Ramos (cell line): ENCODE data around the gene XK.

Experiments used
- in situ Hi-C: fragments of 300-500 bp; cut with MboI; formaldehyde crosslinking; loops from one replicate; pipeline ENCODE4 v1.14.3; 2022; ENCODE audit warnings: low sequenced_read_pairs; ENCODE audit not compliant: unreplicated experiment

Gene XK

DNA sequence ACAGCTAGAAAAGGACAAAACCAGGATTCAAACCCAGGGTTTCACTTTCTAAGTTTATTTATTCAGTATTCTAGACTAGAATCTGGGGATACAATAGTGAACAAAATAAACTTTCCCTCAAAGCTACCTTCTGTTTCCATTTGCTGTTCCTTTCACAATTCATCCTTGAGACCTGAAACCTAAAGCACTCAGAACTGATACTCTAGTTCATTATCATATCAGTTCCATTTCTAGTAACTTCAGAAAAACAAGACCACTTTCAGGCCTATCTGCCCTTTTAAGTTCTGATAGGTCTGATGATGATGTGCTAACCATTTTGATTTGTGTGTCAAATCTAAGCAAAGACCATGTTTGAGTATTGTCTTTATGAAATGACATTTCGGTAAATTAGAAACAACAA is 7.8 kb upstream of the XK start:
- in situ Hi-C loops = no loop called here

GRCh38 chrX:37678574-37678973 is 7.0 kb upstream of the XK start:
- in situ Hi-C loops = no loop called here

DNA sequence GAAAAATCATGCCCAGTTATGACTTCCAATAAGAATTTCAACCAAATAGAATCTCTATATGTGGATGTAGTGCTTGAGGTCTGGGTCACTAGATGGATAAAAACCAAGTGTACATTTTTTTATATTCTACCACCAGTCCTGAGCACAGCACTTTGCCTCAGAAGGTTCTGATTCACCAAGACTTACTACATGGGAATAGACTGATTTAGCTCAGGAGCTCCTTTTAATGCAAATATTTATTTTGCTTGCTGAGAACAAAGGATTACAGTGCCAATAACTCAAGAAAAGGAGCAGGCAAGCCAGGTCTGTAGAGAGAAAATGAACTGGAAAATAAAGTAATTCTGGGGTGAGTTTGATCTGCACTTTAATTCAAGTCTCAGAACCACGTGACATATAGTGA is 6.4 kb upstream of the XK start:
- in situ Hi-C loops = no loop called here

DNA sequence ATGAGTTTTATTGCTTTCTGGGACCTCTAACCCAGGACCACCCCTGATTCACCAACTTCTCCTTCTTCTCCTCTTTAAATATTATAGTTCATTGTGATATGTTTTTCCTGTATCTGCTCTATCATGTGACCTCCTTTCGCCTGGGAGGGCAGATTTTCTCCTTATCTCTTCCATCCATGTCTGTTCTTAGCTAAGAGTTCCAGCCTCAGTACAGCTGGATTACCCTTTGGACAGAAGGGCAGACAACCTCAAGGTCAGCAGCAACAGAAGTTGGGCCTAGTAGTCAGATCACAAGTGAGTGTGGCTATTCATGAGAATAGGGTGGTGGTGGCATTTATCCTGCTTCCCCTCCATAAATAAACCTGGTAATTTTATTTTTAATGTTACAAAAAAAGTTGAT is 5.7 kb upstream of the XK start:
- in situ Hi-C loops = no loop called here

- in situ Hi-C loops = no loop called here
These were observed 1.2 kb upstream of the XK start for GRCh38 chrX:37684426-37684825.

- in situ Hi-C loops = no loop called here
These were observed 618 bp upstream of the XK start for GRCh38 chrX:37684973-37685372.

GRCh38 chrX:37686369-37686995 is 891 bp downstream of the XK start:
- in situ Hi-C loops = no loop called here

DNA sequence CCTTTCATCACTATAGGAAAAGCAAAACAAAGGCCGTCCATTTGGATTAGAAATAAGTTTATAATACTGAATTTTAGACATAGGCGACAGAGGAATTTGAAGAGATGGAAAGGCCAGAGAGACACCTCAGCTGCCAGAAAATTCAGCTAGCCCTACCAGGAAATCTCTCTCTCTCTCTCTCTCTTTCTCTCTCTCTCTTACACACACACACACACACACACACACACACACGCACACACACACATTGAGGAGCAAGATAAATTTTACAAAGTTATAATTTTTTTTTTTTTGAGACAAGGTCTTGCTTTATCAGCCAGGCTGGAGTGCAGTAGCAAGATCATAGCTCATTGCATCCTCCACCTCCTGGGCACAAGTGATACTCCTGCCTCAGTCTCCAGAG is 1.4 kb downstream of the XK start:
- in situ Hi-C loops = no loop called here

DNA sequence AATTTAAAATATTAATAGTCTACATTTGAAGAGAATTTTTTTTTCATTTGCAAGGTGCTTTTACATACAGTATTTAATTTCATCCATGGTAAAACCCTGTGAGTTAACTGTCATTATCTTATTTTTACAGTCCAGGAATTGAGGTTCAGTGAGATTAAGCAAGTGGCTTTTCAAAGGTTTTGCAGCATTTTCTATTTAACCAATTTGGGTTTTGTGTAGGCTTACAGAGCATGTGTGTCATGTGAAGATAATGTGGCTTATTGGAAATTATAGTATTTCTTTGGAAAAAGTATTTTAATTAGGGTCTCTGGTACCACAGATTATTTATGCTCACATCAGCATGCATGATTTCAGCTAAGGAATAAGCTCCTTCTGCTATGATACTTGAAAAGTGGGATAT is 4.5 kb downstream of the XK start:
- in situ Hi-C loops = no loop called here

DNA sequence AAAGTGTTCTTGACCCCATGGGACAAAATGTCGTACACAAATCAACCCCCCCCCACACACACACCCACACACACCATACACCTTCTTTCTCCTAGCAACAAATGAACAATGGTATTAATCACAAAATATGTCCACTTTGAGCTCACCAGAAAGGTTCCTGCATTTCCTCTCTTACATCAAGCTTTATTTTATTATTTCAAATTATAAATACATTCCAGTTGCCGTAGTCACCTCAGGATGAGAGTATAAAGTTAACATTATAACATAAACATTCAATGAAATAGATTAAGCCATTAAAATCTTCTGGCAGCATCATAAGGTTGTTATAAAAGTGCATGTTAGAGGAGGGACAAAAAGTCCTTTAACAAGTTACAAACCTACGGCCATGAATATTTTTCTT is 7.3 kb downstream of the XK start:
- in situ Hi-C loops = no loop called here

DNA sequence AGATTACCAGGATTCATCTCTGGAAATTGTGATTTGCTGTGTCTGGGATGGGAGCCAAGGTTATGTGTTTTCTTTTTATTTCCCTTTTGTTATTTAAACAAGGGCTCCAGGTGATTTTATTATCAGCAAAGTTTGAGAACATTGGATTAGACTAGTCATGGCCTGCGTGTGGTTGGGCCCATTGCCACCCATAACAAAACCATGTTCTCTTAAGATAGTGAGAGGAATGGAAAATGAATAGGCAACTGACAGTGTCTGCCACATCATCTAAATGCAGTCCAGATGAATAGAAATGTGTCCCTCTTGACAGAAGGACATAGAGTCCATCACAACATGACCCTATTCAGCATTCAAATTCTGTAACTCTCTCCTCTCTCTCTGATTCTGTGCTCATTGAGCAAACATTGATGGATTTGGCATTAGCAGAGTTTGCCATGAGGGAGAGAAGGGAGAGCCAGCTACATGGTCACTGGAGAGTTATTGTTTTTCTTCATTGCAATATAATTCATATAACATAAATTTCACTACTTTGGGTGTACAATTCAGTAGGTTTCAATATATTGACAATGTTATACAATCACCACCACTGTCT is 11.7 kb downstream of the XK start:
- in situ Hi-C loops = no loop called here

DNA sequence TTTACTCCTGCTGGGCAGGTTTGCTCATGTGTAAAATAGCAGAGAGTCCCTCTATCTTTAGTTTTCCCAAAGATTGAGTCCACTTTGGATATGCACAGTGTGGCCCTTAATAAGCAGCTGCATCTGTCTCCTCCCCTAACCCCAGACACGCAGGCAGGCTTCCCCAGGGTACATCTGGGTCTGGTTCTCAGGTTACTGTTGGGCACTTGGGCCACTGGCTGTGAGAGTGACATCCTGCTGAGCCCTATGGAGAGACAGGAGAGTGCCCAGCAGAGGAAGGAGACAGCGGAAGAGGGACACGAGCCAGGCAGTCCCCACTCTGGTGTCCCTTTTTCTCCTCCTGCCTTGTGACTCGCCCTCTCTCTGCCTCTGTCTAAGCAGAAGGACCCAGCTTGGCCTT is 16.0 kb downstream of the XK start:
- in situ Hi-C loops = no loop called here

DNA sequence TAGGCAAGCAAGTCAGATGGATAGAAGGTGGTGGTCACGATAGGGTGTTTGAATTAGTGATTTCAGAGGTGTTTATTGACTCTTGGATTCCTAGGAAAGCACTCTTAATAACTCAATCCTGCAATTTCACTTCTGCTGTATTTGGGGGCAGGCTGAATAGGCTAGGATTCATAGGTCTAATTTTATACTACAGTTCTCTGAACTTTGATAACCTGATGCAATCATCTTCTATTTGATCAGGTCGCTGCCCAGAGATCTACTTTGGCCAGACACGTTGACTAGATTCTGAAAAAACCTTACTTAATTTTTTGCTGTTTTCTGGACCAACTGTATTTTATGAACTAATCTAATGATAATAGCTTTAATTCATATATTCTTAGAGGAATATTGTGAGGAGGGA is 26.4 kb downstream of the XK start:
- in situ Hi-C loops = no loop called here

DNA sequence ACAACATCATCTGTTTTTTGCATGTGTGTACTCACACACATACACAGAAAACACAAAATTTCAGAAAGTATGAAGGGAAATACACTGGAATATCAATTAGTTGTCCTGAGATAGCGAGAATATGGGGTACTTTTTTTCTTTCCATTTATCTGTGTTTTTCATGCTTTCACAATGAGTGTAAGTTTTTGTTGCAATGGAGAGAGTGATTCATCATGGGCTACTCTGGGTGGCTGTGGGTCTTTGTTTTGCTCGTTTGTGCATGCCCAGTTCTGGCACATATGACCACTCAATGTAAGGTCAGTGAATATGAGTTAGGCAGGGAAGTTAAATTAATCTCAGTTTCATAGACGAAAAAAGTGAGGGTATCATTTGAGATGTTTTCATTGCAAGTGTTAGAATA is 26.9 kb downstream of the XK start:
- in situ Hi-C loops = no loop called here

GRCh38 chrX:37714479-37714878 is 28.9 kb downstream of the XK start:
- in situ Hi-C loops = no loop called here

DNA sequence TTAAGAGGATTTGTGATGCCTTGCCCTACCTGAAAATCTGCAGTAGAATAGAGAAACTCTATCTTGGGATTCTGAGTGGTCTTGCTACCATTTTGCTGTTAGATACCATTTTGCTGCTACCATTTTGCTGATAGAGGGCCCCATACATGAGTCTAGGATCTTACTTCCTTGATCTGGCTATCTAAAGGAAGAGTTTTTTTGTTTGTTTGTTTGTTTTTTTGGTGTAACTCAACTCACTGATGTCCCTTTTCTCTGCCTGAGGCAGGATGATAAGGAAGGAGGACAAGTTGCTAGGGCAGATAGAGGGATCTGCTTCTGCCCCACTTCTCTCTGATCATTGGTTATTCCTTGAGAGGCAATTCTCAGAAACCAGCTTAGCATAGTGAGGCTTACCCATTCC is 31.0 kb downstream of the XK start:
- in situ Hi-C loops = no loop called here

DNA sequence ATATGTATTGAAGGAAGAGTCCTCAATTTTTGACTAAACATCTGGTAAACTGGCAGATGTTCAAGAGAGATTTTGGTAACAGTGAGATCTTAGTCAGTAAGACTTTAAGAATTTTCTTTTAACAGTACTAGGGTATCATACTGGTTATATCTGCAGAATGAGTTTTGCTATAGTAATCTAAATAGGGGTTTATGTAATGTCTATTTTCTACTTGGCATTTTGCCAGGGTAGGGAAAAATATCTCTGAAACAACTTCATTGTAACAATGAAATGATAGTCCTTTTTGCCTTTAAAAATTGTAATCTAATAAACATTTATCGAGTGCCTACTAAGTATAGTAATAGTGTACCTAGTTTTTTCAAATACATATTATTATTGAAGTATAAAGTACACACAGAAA is 32.1 kb downstream of the XK start:
- in situ Hi-C loops = no loop called here

GRCh38 chrX:37722595-37722994 is 37.0 kb downstream of the XK start:
- in situ Hi-C loops = no loop called here

DNA sequence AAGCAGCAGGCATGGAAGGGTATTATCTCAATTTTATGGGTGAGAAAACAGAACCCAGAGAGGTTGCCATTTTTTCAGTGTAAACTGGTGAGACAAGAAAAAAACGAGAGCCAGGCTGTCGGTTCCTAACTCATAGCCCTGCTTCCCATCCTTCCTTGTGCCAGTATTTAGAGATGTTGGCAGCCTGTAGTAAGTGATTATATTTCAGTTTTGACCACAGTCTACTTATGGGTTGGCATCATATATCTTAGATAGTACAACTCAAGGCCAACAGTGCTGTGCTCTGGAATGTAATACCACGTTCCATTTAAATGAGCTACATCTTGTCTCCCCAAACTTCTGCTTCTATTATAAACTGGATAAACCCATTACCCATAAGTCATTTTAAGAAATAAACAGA is 40.8 kb downstream of the XK start:
- in situ Hi-C loops = loop anchor here (25.0 kb wide), 1 partner anchor 436 kb away; no protein-coding TSS in a partner anchor

- in situ Hi-C loops = loop anchor here (25.0 kb wide), 1 partner anchor 417 kb away; no protein-coding TSS in a partner anchor
These were observed 59.8 kb downstream of the XK start for GRCh38 chrX:37745354-37745753.

- in situ Hi-C loops = loop anchor here (25.0 kb wide), 1 partner anchor 416 kb away; no protein-coding TSS in a partner anchor
These were observed 60.2 kb downstream of the XK start for GRCh38 chrX:37745835-37746217.

- in situ Hi-C loops = loop anchor here (25.0 kb wide), 1 partner anchor 416 kb away; no protein-coding TSS in a partner anchor
These were observed 60.8 kb downstream of the XK start for GRCh38 chrX:37746218-37746941.
